IgD-negative memory B cell (primary cell): ENCODE results near the gene PQBP1. TPM values are rescaled to one million over a fixed set of nuclear protein-coding genes. Genes with fewer than 3 reads are reported as not detected.
"Not testable (repeated sequence)": the region's sequence is repeated elsewhere in the genome, so short reads cannot be mapped to it uniquely, and the experiment has no call there.

Source experiments
- H3K27ac Mint-ChIP-seq, 3 donors: one replicate each; pipeline ENCODE4 v1.8.0; 2020 to 2022; ENCODE audit warnings: mild to moderate bottlenecking in 3 of 3, mixed read lengths in 3 of 3, moderate library complexity in 1 of 3
- H3K27me3 Mint-ChIP-seq: one replicate; pipeline ENCODE4 v1.8.0; 2021; ENCODE audit warnings: mixed read lengths
- H3K36me3 Mint-ChIP-seq: one replicate; pipeline ENCODE4 v1.8.0; 2020; ENCODE audit warnings: mild to moderate bottlenecking, mixed read lengths
- H3K4me1 Mint-ChIP-seq, 3 donors: one replicate each; pipeline ENCODE4 v1.8.0; 2020 to 2022; ENCODE audit warnings: mixed read lengths in 3 of 3, mild to moderate bottlenecking in 1 of 3
- H3K4me3 Mint-ChIP-seq, 4 donors: one replicate each; pipeline ENCODE4 v1.8.0; 2020 to 2022; ENCODE audit warnings: mild to moderate bottlenecking in 4 of 4, mixed read lengths in 4 of 4, moderate library complexity in 3 of 4
- H3K9me3 Mint-ChIP-seq, 3 donors: one replicate each; pipeline ENCODE4 v1.8.0; 2020 to 2021; ENCODE audit warnings: mixed read lengths in 3 of 3, mild to moderate bottlenecking in 1 of 3
- polyA plus RNA-seq: library from polyadenylated mRNA; unstranded; fragments of 300-500 nt; fragmentation: Illumina TruSeq; gene quantifications from one replicate; pipeline ENCODE4 v1.2.3, GENCODE V29; 2021

The PQBP1 gene
- 99.8 TPM for polyA plus RNA-seq

DNA sequence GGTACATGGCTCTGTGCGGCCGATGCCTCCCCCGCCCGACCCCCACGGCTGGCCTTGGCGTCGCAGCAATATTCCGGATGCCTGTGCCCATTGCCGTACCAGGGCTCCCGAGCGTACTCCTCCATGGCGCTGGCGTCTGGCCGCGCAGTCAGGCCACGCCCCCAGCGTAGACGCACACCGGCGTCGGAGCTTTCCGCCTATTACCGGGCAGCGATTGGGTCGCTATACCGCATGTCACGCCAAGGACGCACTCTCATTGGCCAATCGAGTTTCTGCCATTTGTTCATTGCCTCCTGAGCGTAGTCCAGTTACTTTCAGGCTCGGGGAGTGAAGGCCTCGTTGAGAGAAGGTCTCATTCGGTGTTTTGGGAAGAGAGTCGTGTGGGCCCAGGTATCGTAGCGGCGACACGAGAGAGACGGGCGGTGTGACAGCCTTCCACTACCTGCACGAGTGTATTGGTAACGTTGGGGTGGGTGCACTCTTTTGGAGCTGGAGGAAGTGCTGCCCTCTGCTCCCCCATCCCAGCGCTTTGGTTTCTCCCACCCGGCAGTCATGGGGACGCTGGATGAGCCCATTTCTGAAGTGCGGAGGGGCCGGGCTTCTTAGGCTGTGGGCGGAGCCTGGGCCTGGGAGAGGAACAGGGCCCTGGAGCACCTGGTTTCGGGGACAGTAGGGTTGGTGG lies at the start of gene PQBP1, which contains the start of gene TIMM17B:
PQBP1 (plus strand) TSS at position 306 of the 682 bp plus-strand sequence. CDS start 580 bp downstream, outside the sequence.
TIMM17B (minus strand) TSS at position 144 of the 682 bp plus-strand sequence; CDS start at position 125, 19 bp downstream.
- H3K27ac Mint-ChIP-seq, result peak within 1 kb of the TSS; percentile 61 to 97 (median 90)
- H3K36me3 Mint-ChIP-seq, result no peaks in the 10 kb centered on the region
- no peaks in the 10 kb centered on the region for H3K9me3 Mint-ChIP-seq
- peaks cover 0 to 13% (median 2%) of the 10 kb centered on the region in 3 donors for H3K4me1 Mint-ChIP-seq
- H3K4me3 Mint-ChIP-seq, result peak within 1 kb of the TSS; percentile 75 to 94 (median 90)
- no peaks in the 10 kb centered on the region for H3K27me3 Mint-ChIP-seq

DNA sequence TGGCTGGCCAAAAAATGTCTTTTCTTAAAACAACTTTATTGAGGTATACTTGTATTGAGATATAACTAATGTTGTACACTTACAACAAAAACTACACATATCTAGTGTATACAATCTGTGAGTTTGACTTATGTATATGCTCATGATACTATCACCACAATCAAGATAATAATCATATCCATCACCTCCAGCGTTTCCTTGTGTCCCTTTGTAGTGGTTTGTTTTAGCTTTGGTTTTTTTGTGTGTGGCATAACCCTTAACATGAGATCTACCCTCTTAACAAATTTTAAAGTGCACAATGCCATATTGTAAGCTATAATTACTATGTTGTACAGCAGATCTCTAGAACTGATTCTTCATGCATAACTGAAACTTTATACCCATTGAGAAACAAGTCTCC lies 48.9 kb upstream of the PQBP1 start:
- peaks cover 2% of the 10 kb centered on the region for H3K36me3 Mint-ChIP-seq
- H3K27me3 Mint-ChIP-seq, result no peaks in the 10 kb centered on the region
- peaks cover 0 to 4% (median 0%) of the 10 kb centered on the region in 3 donors for H3K4me1 Mint-ChIP-seq
- peaks cover 0 to 10% (median under 1%) of the 10 kb centered on the region in 3 donors for H3K9me3 Mint-ChIP-seq
- no peak overlapping the region for H3K27ac Mint-ChIP-seq
- H3K4me3 Mint-ChIP-seq, result no peak overlapping the region

- peaks cover 2% of the 10 kb centered on the region for H3K36me3 Mint-ChIP-seq
- no peak overlapping the region for H3K27ac Mint-ChIP-seq
- no peak overlapping the region for H3K4me3 Mint-ChIP-seq
- H3K4me1 Mint-ChIP-seq, result peaks cover 0 to 4% (median 2%) of the 10 kb centered on the region in 3 donors
- peaks cover 0 to 10% (median 0%) of the 10 kb centered on the region in 3 donors for H3K9me3 Mint-ChIP-seq
- H3K27me3 Mint-ChIP-seq, result peaks cover 2% of the 10 kb centered on the region
These were observed 44.9 kb upstream of the PQBP1 start for GRCh38 chrX:48852857-48853256.

DNA sequence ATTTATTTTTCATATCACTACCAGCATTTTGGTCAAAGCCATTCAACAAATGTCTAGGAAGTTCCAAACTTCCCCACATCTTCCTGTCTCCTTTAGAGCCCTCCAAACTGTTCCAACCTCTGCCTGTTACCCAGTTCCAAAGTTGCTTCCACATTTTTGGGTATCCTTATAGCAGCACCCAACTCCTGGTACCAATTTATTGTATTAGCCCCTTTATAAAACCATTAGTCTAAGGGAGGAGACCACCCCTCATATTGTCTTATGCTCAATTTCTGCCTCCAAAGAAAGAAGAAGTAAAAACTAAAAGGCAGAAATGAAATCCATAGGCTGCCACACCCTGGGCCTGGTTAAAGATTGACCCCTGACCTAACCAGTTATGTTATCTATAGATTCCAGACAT lies 44.2 kb upstream of the PQBP1 start:
- not testable (repeated sequence) for H3K27ac Mint-ChIP-seq, H3K36me3 Mint-ChIP-seq, H3K4me1 Mint-ChIP-seq, H3K27me3 Mint-ChIP-seq, H3K4me3 Mint-ChIP-seq
- H3K9me3 Mint-ChIP-seq, result peaks cover 0 to 10% (median 0%) of the 10 kb centered on the region in 3 donors

DNA sequence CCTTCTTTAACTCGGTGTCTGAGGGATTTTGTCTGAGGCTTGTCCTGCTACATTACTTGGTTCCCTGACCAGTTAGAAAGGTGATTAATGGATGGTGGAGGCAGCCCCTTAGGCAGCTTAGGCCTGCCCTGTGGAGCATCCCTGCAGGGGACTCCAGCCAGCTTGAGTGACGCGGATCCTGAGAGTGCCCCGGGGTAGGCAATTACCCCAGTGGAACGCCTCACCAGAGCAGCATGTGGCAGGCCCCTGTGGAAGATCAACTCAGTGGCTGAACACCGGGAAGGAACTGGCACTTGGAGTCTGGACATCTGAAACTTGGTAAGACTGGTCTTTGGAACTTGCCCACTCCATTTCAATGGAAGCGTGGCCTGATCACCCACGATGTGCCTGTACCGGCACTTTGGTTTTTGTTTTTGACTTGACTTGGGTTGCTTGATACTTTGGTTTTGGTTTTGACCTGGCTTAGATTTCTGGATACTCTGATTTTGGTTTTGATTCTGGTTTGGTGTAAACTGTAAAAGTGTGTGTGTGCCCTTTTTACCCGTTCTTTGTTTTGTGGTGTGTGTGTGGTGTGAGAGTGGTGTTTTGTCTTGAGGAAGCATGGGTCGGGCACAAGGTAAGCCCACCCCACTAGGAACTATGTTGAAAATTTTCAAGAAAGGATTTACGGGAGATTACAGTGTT lies 43.5 kb upstream of the PQBP1 start:
- H3K27ac Mint-ChIP-seq, H3K27me3 Mint-ChIP-seq, H3K4me3 Mint-ChIP-seq, H3K36me3 Mint-ChIP-seq, H3K4me1 Mint-ChIP-seq: not testable (repeated sequence)
- H3K9me3 Mint-ChIP-seq, result peaks cover 0 to 10% (median 0%) of the 10 kb centered on the region in 3 donors

DNA sequence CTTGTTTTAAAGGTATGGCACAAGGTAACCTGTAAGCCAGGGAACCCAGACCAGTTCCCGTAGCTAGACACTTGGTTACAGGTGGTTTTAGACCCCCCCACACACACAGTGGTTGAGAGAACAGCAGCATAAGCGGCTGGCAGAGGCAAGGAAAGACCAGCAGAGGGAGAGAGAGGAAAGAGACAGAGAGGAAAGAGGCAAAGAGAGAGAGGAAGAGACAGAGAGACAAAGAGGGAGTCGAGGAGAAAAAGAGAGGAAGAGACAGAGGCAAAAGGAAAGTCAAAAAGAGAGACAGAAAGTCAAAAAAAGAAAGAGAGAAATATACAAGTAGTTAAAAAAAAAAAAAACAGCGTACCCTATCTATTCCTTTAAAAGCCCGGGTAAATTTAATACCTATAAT lies 42.8 kb upstream of the PQBP1 start:
- Mint-ChIP-seq H3K27me3 (peaks cover 2% of the 10 kb centered on the region), H3K36me3 (peaks cover 2% of the 10 kb centered on the region), H3K27ac (no peak overlapping the region), H3K4me3 (peak overlapping the region in 1 of 4 donors; percentile 16), H3K9me3 (peaks cover 0 to 10% (median 0%) of the 10 kb centered on the region in 3 donors), H3K4me1 (peaks cover 0 to 4% (median 2%) of the 10 kb centered on the region in 3 donors)

GRCh38 chrX:48864210-48864609 lies 33.5 kb upstream of the PQBP1 start:
- Mint-ChIP-seq H3K36me3 (no peaks in the 10 kb centered on the region), H3K4me3 (no peak overlapping the region), H3K27me3 (peaks cover 12% of the 10 kb centered on the region), H3K27ac (no peak overlapping the region), H3K4me1 (no peaks in the 10 kb centered on the region), H3K9me3 (no peaks in the 10 kb centered on the region)

DNA sequence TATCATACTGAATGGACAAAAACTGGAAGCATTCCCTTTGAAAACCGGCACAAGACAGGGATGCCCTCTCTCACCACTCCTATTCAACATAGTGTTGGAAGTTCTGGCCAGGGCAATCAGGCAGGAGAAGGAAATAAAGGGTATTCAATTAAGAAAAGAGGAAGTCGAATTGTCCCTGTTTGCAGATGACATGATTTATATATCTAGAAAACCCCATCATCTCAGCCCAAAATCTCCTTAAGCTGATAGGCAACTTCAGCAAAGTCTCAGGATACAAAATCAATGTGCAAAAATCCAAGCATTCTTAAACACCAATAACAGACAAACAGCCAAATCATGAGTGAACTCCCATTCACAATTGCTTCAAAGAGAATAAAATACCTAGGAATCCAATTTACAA lies 25.7 kb upstream of the PQBP1 start:
- not testable (repeated sequence) for H3K9me3 Mint-ChIP-seq, H3K27me3 Mint-ChIP-seq, H3K4me3 Mint-ChIP-seq, H3K27ac Mint-ChIP-seq, H3K4me1 Mint-ChIP-seq, H3K36me3 Mint-ChIP-seq

DNA sequence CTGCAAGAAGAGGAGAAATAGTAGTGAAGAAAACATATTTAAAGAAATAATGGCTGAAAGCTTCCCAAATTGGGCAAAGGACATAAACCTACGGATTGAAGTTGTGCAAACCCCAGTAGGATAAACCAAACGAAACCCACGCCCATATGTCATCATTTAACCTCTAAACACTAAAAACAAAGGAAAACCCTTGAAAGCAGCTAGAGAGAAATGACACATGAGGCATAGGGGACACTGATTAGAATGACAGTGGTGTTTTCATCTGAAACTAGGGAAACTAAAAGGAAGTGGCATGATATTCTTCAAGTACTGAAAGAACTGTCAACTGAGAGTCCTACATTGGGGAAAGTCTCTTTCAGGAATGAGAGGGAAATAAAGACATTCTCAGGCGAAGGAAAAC lies 20.8 kb upstream of the PQBP1 start:
- not testable (repeated sequence) for H3K9me3 Mint-ChIP-seq, H3K27ac Mint-ChIP-seq, H3K27me3 Mint-ChIP-seq, H3K4me3 Mint-ChIP-seq, H3K4me1 Mint-ChIP-seq, H3K36me3 Mint-ChIP-seq

GRCh38 chrX:48883729-48884128 lies 14.0 kb upstream of the PQBP1 start:
- no peak overlapping the region for H3K4me3 Mint-ChIP-seq
- peaks cover 0 to 2% (median 0%) of the 10 kb centered on the region in 3 donors for H3K4me1 Mint-ChIP-seq
- no peaks in the 10 kb centered on the region for H3K27me3 Mint-ChIP-seq
- peaks cover 0 to 2% (median 0%) of the 10 kb centered on the region in 3 donors for H3K9me3 Mint-ChIP-seq
- H3K36me3 Mint-ChIP-seq, result no peaks in the 10 kb centered on the region
- no peak overlapping the region for H3K27ac Mint-ChIP-seq

DNA sequence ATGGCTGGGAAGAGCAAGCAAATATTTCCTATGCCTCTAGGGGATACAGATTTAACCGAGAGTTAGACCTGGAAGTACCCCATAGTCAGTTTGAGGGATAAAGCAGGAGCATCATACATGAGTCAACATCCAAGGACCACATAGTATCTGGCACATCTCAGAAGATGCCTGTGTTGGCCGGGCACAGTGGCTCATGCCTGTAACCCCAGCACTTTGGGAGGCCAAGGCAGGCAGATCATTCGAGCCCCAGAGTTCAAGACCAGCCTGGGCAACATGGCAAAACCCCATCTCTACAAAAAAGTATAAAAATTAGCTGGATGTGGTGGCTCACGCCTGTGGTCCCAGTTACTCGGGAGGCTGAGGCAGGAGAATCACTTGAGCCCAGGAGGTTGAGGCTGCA lies 11.1 kb upstream of the PQBP1 start:
- not testable (repeated sequence) for H3K4me3 Mint-ChIP-seq, H3K9me3 Mint-ChIP-seq

GRCh38 chrX:48890296-48890925 lies 7.3 kb upstream of the PQBP1 start:
- H3K27me3 Mint-ChIP-seq, result peaks cover 1% of the 10 kb centered on the region
- no peaks in the 10 kb centered on the region for H3K9me3 Mint-ChIP-seq
- H3K4me3 Mint-ChIP-seq, result peak overlapping the region; percentile 86 to 91 (median 88)
- H3K4me1 Mint-ChIP-seq, result peaks cover 0 to 4% (median 2%) of the 10 kb centered on the region in 3 donors
- no peaks in the 10 kb centered on the region for H3K36me3 Mint-ChIP-seq
- peak overlapping the region; percentile 59 to 81 (median 64) for H3K27ac Mint-ChIP-seq

More for the DNA sequence above, 11.1 kb upstream of the PQBP1 start:
- H3K27ac Mint-ChIP-seq, result peak overlapping the region in 1 of 3 donors; percentile 35
- not testable (repeated sequence) for H3K36me3 Mint-ChIP-seq, H3K4me1 Mint-ChIP-seq, H3K27me3 Mint-ChIP-seq

GRCh38 chrX:48890934-48891401 lies 6.8 kb upstream of the PQBP1 start:
- peak overlapping the region; percentile 59 to 81 (median 64) for H3K27ac Mint-ChIP-seq
- no peaks in the 10 kb centered on the region for H3K36me3 Mint-ChIP-seq
- peaks cover 1% of the 10 kb centered on the region for H3K27me3 Mint-ChIP-seq
- no peaks in the 10 kb centered on the region for H3K9me3 Mint-ChIP-seq
- H3K4me1 Mint-ChIP-seq, result peaks cover 0 to 4% (median 2%) of the 10 kb centered on the region in 3 donors
- peak overlapping the region; percentile 86 to 91 (median 88) for H3K4me3 Mint-ChIP-seq

GRCh38 chrX:48891402-48892288 lies 6.1 kb upstream of the PQBP1 start:
- Mint-ChIP-seq H3K27ac (peak overlapping the region; percentile 59 to 83 (median 81)), H3K4me1 (peaks cover 0 to 6% (median 5%) of the 10 kb centered on the region in 3 donors), H3K27me3 (peaks cover 1% of the 10 kb centered on the region), H3K36me3 (no peaks in the 10 kb centered on the region), H3K4me3 (peak overlapping the region; percentile 82 to 91 (median 88)), H3K9me3 (no peaks in the 10 kb centered on the region)
